ENCODE data around the gene PSAPL1.

PSAPL1 gene

DNA sequence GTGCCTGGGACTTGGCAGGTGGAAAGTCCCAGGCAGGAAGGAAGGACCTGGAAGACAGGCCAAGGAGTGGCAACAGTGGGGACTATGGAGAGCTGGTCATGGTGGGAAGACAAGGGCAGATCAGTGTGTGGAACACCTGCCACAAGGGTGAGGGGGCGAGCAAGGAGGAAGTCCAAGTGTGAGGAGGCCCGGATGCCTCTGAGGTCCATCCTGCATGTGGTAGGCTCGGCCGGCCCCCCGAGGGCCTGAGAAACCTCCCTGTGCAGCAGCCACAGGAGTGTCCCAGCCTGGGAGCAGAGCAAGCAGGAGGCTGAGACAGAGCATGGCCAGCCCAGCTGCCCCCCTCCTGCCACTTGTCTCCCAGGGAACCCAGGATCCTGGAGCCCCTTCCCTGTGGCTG is 40.5 kb upstream of the PSAPL1 start:
- no peak for DNase-seq
- Histone ChIP-seq H3K4me3 (ENCODE audit: low read depth, low read length) (no peak overlapping the region), H3K27me3 (replicated peaks) (peaks cover 2% of the 10 kb centered on the region), H3K36me3 (replicated peaks) (no peaks in the 10 kb centered on the region), H3K27ac (no peak overlapping the region)
- in situ Hi-C loops (cut with HindIII; ENCODE audit: low pct_ligation_motif_present, low sequenced_read_pairs): no loop called here
- no peak for TF ChIP-seq CTCF (IDR thresholded peaks at IDR 0.05; ENCODE audit: low read depth, low read length, missing control alignments)

GRCh38 chr4:7474320-7474719 is 39.6 kb upstream of the PSAPL1 start:
- H3K27me3 ChIP-seq (replicated peaks): peaks cover 2% of the 10 kb centered on the region
- no peak overlapping the region for H3K4me3 ChIP-seq (ENCODE audit: low read depth, low read length)
- H3K36me3 ChIP-seq (replicated peaks): no peaks in the 10 kb centered on the region
- DNase-seq: no peak
- TF ChIP-seq CTCF (IDR thresholded peaks at IDR 0.05; ENCODE audit: low read depth, low read length, missing control alignments): no peak
- no peak overlapping the region for H3K27ac ChIP-seq
- in situ Hi-C loops (cut with HindIII; ENCODE audit: low pct_ligation_motif_present, low sequenced_read_pairs): no loop called here

GRCh38 chr4:7473081-7473480 is 38.4 kb upstream of the PSAPL1 start:
- no peaks in the 10 kb centered on the region for H3K36me3 ChIP-seq (replicated peaks)
- DNase-seq: no peak
- in situ Hi-C loops (cut with HindIII; ENCODE audit: low pct_ligation_motif_present, low sequenced_read_pairs): no loop called here
- no peak overlapping the region for H3K4me3 ChIP-seq (ENCODE audit: low read depth, low read length)
- peaks cover 2% of the 10 kb centered on the region for H3K27me3 ChIP-seq (replicated peaks)
- no peak overlapping the region for H3K27ac ChIP-seq
- TF ChIP-seq CTCF (IDR thresholded peaks at IDR 0.05; ENCODE audit: low read depth, low read length, missing control alignments): no peak

DNA sequence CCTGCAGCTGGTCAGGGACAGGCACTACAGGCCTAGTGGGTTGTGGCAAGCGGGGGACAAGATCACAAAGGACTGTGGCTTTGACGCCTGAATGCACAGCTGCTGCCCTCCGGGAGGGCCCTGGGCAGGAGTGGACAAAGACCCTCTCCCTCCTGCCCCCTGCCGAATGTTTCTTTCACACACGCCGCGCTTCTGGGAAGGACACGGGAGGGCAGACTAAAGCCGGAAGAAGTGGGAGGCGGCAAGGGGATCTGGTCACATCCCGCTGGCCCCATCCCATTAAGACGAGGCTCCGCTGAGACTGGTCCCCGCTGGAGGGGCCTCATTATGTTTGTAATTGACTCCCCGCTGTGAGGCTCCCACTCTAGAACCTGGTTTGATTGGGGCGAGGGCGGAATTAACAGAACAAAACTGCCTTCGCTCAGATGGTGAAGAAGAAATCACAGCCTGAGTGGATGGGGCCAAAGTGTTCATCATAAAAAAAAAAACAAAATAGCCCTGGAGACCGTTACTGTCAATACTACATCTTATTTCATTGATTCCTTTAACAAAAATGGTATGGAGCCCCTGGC is 37.8 kb upstream of the PSAPL1 start:
- no peak for DNase-seq
- Histone ChIP-seq H3K27ac (no peak overlapping the region), H3K27me3 (replicated peaks) (peaks cover 2% of the 10 kb centered on the region)

GRCh38 chr4:7470522-7471128 is 35.9 kb upstream of the PSAPL1 start:
- in situ Hi-C loops (cut with HindIII; ENCODE audit: low pct_ligation_motif_present, low sequenced_read_pairs): no loop called here
- Histone ChIP-seq H3K4me3 (ENCODE audit: low read depth, low read length) (no peak overlapping the region), H3K27ac (no peak overlapping the region), H3K27me3 (replicated peaks) (peaks cover 2% of the 10 kb centered on the region), H3K36me3 (replicated peaks) (no peaks in the 10 kb centered on the region)
- DNase-seq: no peak
- no peak for TF ChIP-seq CTCF (IDR thresholded peaks at IDR 0.05; ENCODE audit: low read depth, low read length, missing control alignments)

More for the DNA sequence above, 37.8 kb upstream of the PSAPL1 start:
- no peak overlapping the region for H3K4me3 ChIP-seq (ENCODE audit: low read depth, low read length)
- H3K36me3 ChIP-seq (replicated peaks): no peaks in the 10 kb centered on the region
- no peak for TF ChIP-seq CTCF (IDR thresholded peaks at IDR 0.05; ENCODE audit: low read depth, low read length, missing control alignments)
- in situ Hi-C loops (cut with HindIII; ENCODE audit: low pct_ligation_motif_present, low sequenced_read_pairs): no loop called here

GRCh38 chr4:7470111-7470510 is 35.4 kb upstream of the PSAPL1 start:
- no peaks in the 10 kb centered on the region for H3K36me3 ChIP-seq (replicated peaks)
- H3K27ac ChIP-seq: no peak overlapping the region
- peaks cover 2% of the 10 kb centered on the region for H3K27me3 ChIP-seq (replicated peaks)
- TF ChIP-seq CTCF (IDR thresholded peaks at IDR 0.05; ENCODE audit: low read depth, low read length, missing control alignments): no peak
- no peak for DNase-seq
- in situ Hi-C loops (cut with HindIII; ENCODE audit: low pct_ligation_motif_present, low sequenced_read_pairs): no loop called here
- H3K4me3 ChIP-seq (ENCODE audit: low read depth, low read length): no peak overlapping the region
